ENCODE results near the gene ZNF669. TPM values are rescaled to one million over a fixed set of nuclear protein-coding genes. Genes with fewer than 3 reads are reported as not detected.

Gene ZNF669
- total RNA-seq, 2 experiments from 2014 or later: 13.2 to 15.1 TPM

DNA sequence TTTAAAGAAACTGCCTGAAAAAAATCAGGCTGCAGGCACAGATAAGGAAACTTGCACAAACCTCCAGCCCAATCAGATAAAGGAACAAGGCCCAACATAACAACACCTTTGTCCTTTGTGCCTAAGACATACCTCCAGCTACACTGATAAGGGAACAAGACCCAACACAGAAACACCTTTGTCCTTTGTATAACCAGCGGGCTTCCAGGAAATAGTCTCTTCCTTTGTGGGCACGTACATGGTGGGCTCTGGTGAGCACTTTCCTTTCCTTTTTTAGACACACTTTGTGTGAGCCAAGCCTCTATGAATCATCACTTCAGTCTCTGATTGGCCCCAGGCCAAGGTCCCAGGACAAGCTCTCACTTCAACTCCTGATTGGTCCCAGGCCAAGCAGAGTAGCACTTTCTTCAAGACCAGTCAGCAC lies 49.2 kb downstream of the ZNF669 start:
- Mint-ChIP-seq H3K4me3 (no peak overlapping the region), H3K9me3 (peaks cover 20% of the 10 kb centered on the region), H3K27ac (no peak overlapping the region), H3K27me3 (no peaks in the 10 kb centered on the region), H3K4me1 (ENCODE audit: low read depth) (no peaks in the 10 kb centered on the region), H3K36me3 (ENCODE audit: low read depth) (peaks cover 88% of the 10 kb centered on the region)
- DNase-seq (no peak), ATAC-seq (ENCODE audit: poor library complexity) (no peak)
- H3K27me3 ChIP-seq (ENCODE audit: control insufficient read depth in 1 of 2, insufficient read depth in 2 of 2, low read length in 2 of 2): no peaks in the 10 kb centered on the region
- no peak for TF ChIP-seq CTCF (IDR thresholded peaks at IDR 0.05)
- peaks cover 38 to 67% of the 10 kb centered on the region in 2 experiments for H3K9me3 ChIP-seq (ENCODE audit: control insufficient read depth in 1 of 2, insufficient read depth in 1 of 2, low read length in 2 of 2)
- no peaks in the 10 kb centered on the region for H3K36me3 ChIP-seq (ENCODE audit: insufficient read depth, low read length)
- H3K27ac ChIP-seq (ENCODE audit: low read depth in 1 of 2, low read length in 2 of 2): no peak overlapping the region
- H3K4me3 ChIP-seq (ENCODE audit: low read length): no peak overlapping the region
- no peaks in the 10 kb centered on the region for H3K4me1 ChIP-seq (ENCODE audit: insufficient read depth, low read length)
- ChIA-PET POLR2A (no interaction called here), CTCF (interaction anchor here (0.7 kb wide), 1 partner anchor 427 kb away, joined by 3 read pairs; no protein-coding TSS in a partner anchor)
- intact Hi-C loops (cut with DNase I, micrococcal nuclease): no loop called here

Other genes with a start within 250 kb of the ZNF669 start
- 10 to 100 TPM; 65.6 to 68.8 TPM for gene AHCTF1, start 172.4 kb downstream of the ZNF669 start, total RNA-seq
- not detected for gene ZNF695, start 96.3 kb downstream of the ZNF669 start, total RNA-seq
- under 1 TPM; 0.16 to 0.28 TPM for gene ZNF670, start 25.5 kb downstream of the ZNF669 start, total RNA-seq
- gene ZNF124, start 67.7 kb upstream of the ZNF669 start, total RNA-seq: 10 to 100 TPM; 18.3 to 20.0 TPM
- gene VN1R5, start 151.7 kb upstream of the ZNF669 start, total RNA-seq: not detected
- gene ZNF496, start 227.5 kb upstream of the ZNF669 start, total RNA-seq: 10 to 100 TPM; 15.8 to 19.9 TPM

All from CD4-positive, alpha-beta T cell (primary cell).